ENCODE measurements around the gene NRXN3.

GRCh38 chr14:78399316-78399889, 229.2 kb downstream of the NRXN3 start:
- TF ChIP-seq CTCF (conservative IDR thresholded peaks at IDR 0.05 in 1 of 2, IDR thresholded peaks at IDR 0.05 in 1 of 2; ENCODE audit: low read depth in 1 of 2, low read length in 2 of 2) (no peak), EZH2 (IDR thresholded peaks at IDR 0.05; ENCODE audit: low read length, missing control alignments) (no peak)

Data from fibroblast of lung (primary cell).